Activated CD4-positive, alpha-beta T cell treated with anti-CD3 and anti-CD28 coated beads, Interleukin-10, Interleukin-2, amounts not matched to agents 100 ng/mL and 50 ng/mL, durations not matched to agents 16 hours and 8 hours (primary cell): ENCODE results near the gene FCN2.

Experiments used
- DNase-seq: peaks from one replicate; pipeline ENCODE4 v3.0.0-alpha.2; 2020

FCN2 gene

GRCh38 chr9:134889386-134890154, 9.0 kb downstream of the FCN2 start:
- DNase-seq, result no peak

- DNase-seq, result no peak
Measured at GRCh38 chr9:134890155-134890495, 9.5 kb downstream of the FCN2 start.

GRCh38 chr9:134891053-134891452, 10.4 kb downstream of the FCN2 start:
- no peak for DNase-seq

- DNase-seq, result no peak
Measured at GRCh38 chr9:134891713-134892112, 11.1 kb downstream of the FCN2 start.

- DNase-seq, result no peak
Measured at GRCh38 chr9:134892221-134892620, 11.6 kb downstream of the FCN2 start.

- DNase-seq, result no peak
Measured at GRCh38 chr9:134892820-134893420, 12.3 kb downstream of the FCN2 start.

GRCh38 chr9:134894136-134894860, 13.7 kb downstream of the FCN2 start:
- no peak for DNase-seq

GRCh38 chr9:134895097-134895496, 14.5 kb downstream of the FCN2 start:
- no peak for DNase-seq

GRCh38 chr9:134895567-134895907, 14.9 kb downstream of the FCN2 start:
- no peak for DNase-seq

- DNase-seq, result no peak
Measured at GRCh38 chr9:134895908-134896833, 15.6 kb downstream of the FCN2 start.

GRCh38 chr9:134896834-134897583, 16.4 kb downstream of the FCN2 start:
- DNase-seq, result no peak

- no peak for DNase-seq
Measured at GRCh38 chr9:134897584-134898170, 17.1 kb downstream of the FCN2 start.

- DNase-seq, result no peak
Measured at GRCh38 chr9:134898319-134898718, 17.7 kb downstream of the FCN2 start.

- no peak for DNase-seq
Measured at GRCh38 chr9:134899168-134899567, 18.6 kb downstream of the FCN2 start.

GRCh38 chr9:134899818-134900217, 19.2 kb downstream of the FCN2 start:
- no peak for DNase-seq

- DNase-seq, result no peak
Measured at GRCh38 chr9:134902936-134903335, 22.3 kb downstream of the FCN2 start.

- no peak for DNase-seq
Measured at GRCh38 chr9:134908524-134909309, 28.1 kb downstream of the FCN2 start.

GRCh38 chr9:134909511-134910481, 29.2 kb downstream of the FCN2 start:
- no peak for DNase-seq

- DNase-seq, result no peak
Measured at GRCh38 chr9:134912126-134912840, 31.7 kb downstream of the FCN2 start.
